WTC11 (cell line): Measurements from ENCODE around the gene WLS.

Experiments
- SP1 ChIP-seq: sonication (generic); formaldehyde crosslinking; conservative IDR thresholded peaks from 2 replicates; pipeline ENCODE4 v1.8.1; 2022; ENCODE audit warnings: missing genetic modification reagents
- TF ChIP-seq, protein P1 (sequence below): fragments of 200-600 bp; IDR thresholded peaks from 2 replicates; pipeline ENCODE4 v1.8.0; 2022; ENCODE audit warnings: antibody characterized with exemption

DNA sequence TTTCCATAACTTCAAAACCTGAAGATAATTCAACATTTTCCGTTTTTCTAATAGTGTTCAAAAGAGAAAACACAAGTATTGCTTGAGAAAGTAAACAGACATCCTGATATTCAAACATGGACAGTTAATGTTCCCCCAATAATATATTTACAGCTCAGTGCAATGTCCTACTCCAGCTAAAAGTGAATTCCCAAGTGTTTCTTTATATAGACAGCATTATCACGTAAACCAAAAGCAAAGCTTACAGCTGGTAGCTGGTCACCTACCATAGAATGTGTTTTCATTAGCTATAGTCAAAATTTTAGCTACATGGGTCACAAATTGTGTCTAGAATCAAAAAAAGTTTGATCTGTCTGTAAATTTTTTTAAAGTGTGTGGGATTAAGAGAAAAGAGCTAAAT, 34.9 kb downstream of the WLS start:
- TF ChIP-seq, protein P1, sequence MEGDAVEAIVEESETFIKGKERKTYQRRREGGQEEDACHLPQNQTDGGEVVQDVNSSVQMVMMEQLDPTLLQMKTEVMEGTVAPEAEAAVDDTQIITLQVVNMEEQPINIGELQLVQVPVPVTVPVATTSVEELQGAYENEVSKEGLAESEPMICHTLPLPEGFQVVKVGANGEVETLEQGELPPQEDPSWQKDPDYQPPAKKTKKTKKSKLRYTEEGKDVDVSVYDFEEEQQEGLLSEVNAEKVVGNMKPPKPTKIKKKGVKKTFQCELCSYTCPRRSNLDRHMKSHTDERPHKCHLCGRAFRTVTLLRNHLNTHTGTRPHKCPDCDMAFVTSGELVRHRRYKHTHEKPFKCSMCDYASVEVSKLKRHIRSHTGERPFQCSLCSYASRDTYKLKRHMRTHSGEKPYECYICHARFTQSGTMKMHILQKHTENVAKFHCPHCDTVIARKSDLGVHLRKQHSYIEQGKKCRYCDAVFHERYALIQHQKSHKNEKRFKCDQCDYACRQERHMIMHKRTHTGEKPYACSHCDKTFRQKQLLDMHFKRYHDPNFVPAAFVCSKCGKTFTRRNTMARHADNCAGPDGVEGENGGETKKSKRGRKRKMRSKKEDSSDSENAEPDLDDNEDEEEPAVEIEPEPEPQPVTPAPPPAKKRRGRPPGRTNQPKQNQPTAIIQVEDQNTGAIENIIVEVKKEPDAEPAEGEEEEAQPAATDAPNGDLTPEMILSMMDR, result no peak
- no peak for TF ChIP-seq SP1 (CRISPR knock-in tag)
